HG03354 (cell line): ENCODE results near the gene CARD10.
"Not testable (repeated sequence)": the region's sequence is repeated elsewhere in the genome, so short reads cannot be mapped to it uniquely, and the experiment has no call there.

ENCODE experiments used
- ATAC-seq: cut with Tn5 transposase; IDR thresholded peaks from one replicate; pipeline ENCODE4 v1.9.1; 2021; ENCODE audit warnings: mild to moderate bottlenecking; ENCODE audit not compliant: unreplicated experiment, poor library complexity, severe bottlenecking

The CARD10 gene

GRCh38 chr22:37529652-37530345 lies 10.6 kb upstream of the CARD10 start:
- no peak for ATAC-seq

- not testable (repeated sequence) for ATAC-seq
Measured at GRCh38 chr22:37527952-37528351, 8.7 kb upstream of the CARD10 start.

GRCh38 chr22:37527081-37527752 lies 8.0 kb upstream of the CARD10 start:
- ATAC-seq = not testable (repeated sequence)

GRCh38 chr22:37526376-37526775 lies 7.2 kb upstream of the CARD10 start:
- ATAC-seq = no peak

GRCh38 chr22:37525746-37526350 lies 6.6 kb upstream of the CARD10 start:
- ATAC-seq = no peak

GRCh38 chr22:37525073-37525745 lies 6.0 kb upstream of the CARD10 start:
- ATAC-seq = no peak

GRCh38 chr22:37522482-37522881 lies 3.3 kb upstream of the CARD10 start:
- ATAC-seq = no peak

GRCh38 chr22:37521236-37521739 lies 2.1 kb upstream of the CARD10 start:
- no peak for ATAC-seq

GRCh38 chr22:37520776-37521191 lies 1.6 kb upstream of the CARD10 start:
- no peak for ATAC-seq

- no peak for ATAC-seq
Measured at GRCh38 chr22:37518509-37519267, 527 bp downstream of the CARD10 start.

- ATAC-seq = no peak
Measured at GRCh38 chr22:37517826-37518450, 1.3 kb downstream of the CARD10 start.

GRCh38 chr22:37516456-37516855 lies 2.8 kb downstream of the CARD10 start:
- ATAC-seq = no peak

- no peak for ATAC-seq
Measured at GRCh38 chr22:37515901-37516300, 3.3 kb downstream of the CARD10 start.

- ATAC-seq = no peak
Measured at GRCh38 chr22:37514526-37515051, 4.6 kb downstream of the CARD10 start.

- ATAC-seq = no peak
Measured at GRCh38 chr22:37511395-37512104, 7.7 kb downstream of the CARD10 start.

- ATAC-seq = no peak
Measured at GRCh38 chr22:37510091-37510490, 9.1 kb downstream of the CARD10 start.

GRCh38 chr22:37509059-37509860 lies 10.0 kb downstream of the CARD10 start:
- no peak for ATAC-seq
